Measurements from ENCODE around the gene SPTBN4. TPM values are rescaled to one million over a fixed set of nuclear protein-coding genes. Genes with fewer than 3 reads are reported as not detected.

SPTBN4 gene
- total and polyA plus RNA-seq, 2 of the 4 experiments (the other 2 are of a cell fraction), result 0.72 to 0.91 TPM

DNA sequence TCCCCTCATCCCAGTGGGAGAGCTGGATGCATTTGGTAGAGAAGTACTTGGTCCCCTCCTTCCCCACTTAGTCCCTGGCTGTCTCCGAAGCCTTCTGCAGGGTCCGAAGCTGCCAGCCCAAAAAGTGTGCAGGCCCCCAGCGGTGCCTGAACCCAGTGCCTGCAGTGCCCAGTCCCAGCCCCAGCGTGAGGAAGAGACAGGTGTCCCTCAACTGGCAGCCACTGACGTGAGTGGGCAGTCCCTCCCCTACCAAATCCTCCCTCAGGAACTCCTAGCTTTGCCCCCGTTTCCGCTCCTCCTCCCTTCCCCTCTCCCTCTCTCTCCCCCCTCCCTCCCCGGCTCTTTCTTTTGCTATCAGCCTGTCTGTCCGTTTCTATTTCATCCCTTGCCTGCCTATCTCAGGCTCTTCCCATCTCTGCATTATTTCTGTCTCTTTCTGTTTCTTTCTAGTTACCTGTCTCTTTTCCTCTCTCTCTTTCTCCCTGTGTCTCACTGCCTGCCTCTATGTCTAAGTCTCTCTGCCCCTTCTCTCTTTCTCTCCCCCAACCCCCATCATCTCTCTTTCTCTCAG lies 132.6 kb downstream of the SPTBN4 start:
- peaks cover 0 to 18% of the 10 kb centered on the region in 2 experiments; a peak in 3 of 4 replicates for H3K79me1 ChIP-seq (ENCODE audit: low read depth in 1 of 2, low read length in 2 of 2)
- no peak overlapping the region for H3K56ac ChIP-seq (ENCODE audit: extremely low read depth, insufficient read depth, low read length)
- H2BK5ac ChIP-seq (ENCODE audit: low read depth, low read length, poor library complexity, severe bottlenecking), result no peak overlapping the region
- no peak overlapping the region for H3K18ac ChIP-seq (ENCODE audit: low read depth, low read length)
- peaks cover 18% of the 10 kb centered on the region for H3K4me1 ChIP-seq (ENCODE audit: control insufficient read depth, insufficient read depth, low read length)
- H4K91ac ChIP-seq (ENCODE audit: insufficient read depth, low read depth, low read length), result no peak overlapping the region
- CTCF ChIA-PET, result no interaction called here
- H3K4me3 ChIP-seq (ENCODE audit: insufficient read depth, low read depth, low read length), result no peak overlapping the region
- 44% methylated on average over 6 of the region's 9 CpGs; no CpG with 5 or more reads in 1 of the 2 experiments for WGBS, 2 experiments (ENCODE audit: extremely low coverage in 2 of 2, insufficient read length in 1 of 2)
- POLR2A ChIA-PET (ENCODE audit: unreplicated experiment), result no interaction called here
- peaks cover 10% of the 10 kb centered on the region for H3K9me1 ChIP-seq (ENCODE audit: insufficient read depth, low read length)
- DNase-seq (no peak), ATAC-seq (ENCODE audit: low read depth) (no peak)
- no peak overlapping the region; the same call in 1 of the 2 replicates for H3K4me2 ChIP-seq (ENCODE audit: low read depth, low read length)
- H3K36me3 ChIP-seq (ENCODE audit: control insufficient read depth, insufficient read depth, low read length), result no peaks in the 10 kb centered on the region
- H4K8ac ChIP-seq (ENCODE audit: low read depth in 2 of 2, low read length in 2 of 2), result no peak overlapping the region
- dilution Hi-C loops (cut with HindIII; ENCODE audit: low sequenced_read_pairs, unreplicated experiment), result no loop called here
- no peaks in the 10 kb centered on the region for H3K27me3 ChIP-seq (ENCODE audit: control insufficient read depth, insufficient read depth, low read length)
- intact Hi-C loops (cut with micrococcal nuclease), result loop anchor here (2.0 to 10.0 kb wide), 5 partner anchors 51 to 465 kb away; partner anchors contain the start of genes C19orf47, PLD3 and SERTAD3
- H3K9me3 ChIP-seq (ENCODE audit: control insufficient read depth, insufficient read depth, low read length), result no peaks in the 10 kb centered on the region
- no peak overlapping the region for H3K9ac ChIP-seq (ENCODE audit: low read depth, low read length)
- no peak overlapping the region for H2BK120ac ChIP-seq (ENCODE audit: low read depth, low read length)
- no peak overlapping the region for H2BK15ac ChIP-seq (ENCODE audit: low read depth, low read length)
- in situ Hi-C loops (cut with MboI; ENCODE audit: low sequenced_read_pairs), result loop anchor here (5.0 kb wide), 1 partner anchor 62 kb away; no protein-coding TSS in a partner anchor
- H2AK9ac ChIP-seq (replicated peaks; ENCODE audit: low read depth, low read length, poor library complexity), result no peak overlapping the region
- no peak for TF ChIP-seq ELK1 (IDR thresholded peaks at IDR 0.05; ENCODE audit: borderline replicate concordance, low read depth, low read length)
- TF ChIP-seq CHD1 (IDR thresholded peaks at IDR 0.05; ENCODE audit: low read depth, low read length), result no peak
- TF ChIP-seq RFX5 (IDR thresholded peaks at IDR 0.05; ENCODE audit: low read depth, low read length), result no peak
- no peak for TF ChIP-seq FOS (IDR thresholded peaks at IDR 0.05; ENCODE audit: low read depth, low read length)
- TF ChIP-seq RAD21 (IDR thresholded peaks at IDR 0.05; ENCODE audit: low read length), result no peak
- TF ChIP-seq SMC3 (IDR thresholded peaks at IDR 0.05; ENCODE audit: low read depth, low read length), result no peak
- TF ChIP-seq MAFK (IDR thresholded peaks at IDR 0.05; ENCODE audit: low read depth, low read length), result no peak
- TF ChIP-seq, protein P1, sequence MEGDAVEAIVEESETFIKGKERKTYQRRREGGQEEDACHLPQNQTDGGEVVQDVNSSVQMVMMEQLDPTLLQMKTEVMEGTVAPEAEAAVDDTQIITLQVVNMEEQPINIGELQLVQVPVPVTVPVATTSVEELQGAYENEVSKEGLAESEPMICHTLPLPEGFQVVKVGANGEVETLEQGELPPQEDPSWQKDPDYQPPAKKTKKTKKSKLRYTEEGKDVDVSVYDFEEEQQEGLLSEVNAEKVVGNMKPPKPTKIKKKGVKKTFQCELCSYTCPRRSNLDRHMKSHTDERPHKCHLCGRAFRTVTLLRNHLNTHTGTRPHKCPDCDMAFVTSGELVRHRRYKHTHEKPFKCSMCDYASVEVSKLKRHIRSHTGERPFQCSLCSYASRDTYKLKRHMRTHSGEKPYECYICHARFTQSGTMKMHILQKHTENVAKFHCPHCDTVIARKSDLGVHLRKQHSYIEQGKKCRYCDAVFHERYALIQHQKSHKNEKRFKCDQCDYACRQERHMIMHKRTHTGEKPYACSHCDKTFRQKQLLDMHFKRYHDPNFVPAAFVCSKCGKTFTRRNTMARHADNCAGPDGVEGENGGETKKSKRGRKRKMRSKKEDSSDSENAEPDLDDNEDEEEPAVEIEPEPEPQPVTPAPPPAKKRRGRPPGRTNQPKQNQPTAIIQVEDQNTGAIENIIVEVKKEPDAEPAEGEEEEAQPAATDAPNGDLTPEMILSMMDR (conservative IDR thresholded peaks at IDR 0.05; ENCODE audit: low read depth, low read length), result no peak
- TF ChIP-seq RCOR1 (IDR thresholded peaks at IDR 0.05; ENCODE audit: insufficient replicate concordance, low read length), result no peak
- TF ChIP-seq BHLHE40 (IDR thresholded peaks at IDR 0.05; ENCODE audit: low read depth, low read length), result no peak
- no peak for TF ChIP-seq CEBPB (IDR thresholded peaks at IDR 0.05; ENCODE audit: low read depth, low read length)
- no peak for TF ChIP-seq MAZ (IDR thresholded peaks at IDR 0.05; ENCODE audit: borderline replicate concordance, low read depth, low read length)
- no peak for TF ChIP-seq POLR2A (IDR thresholded peaks at IDR 0.05; ENCODE audit: low read depth, low read length)
- no peak for TF ChIP-seq MXI1 (IDR thresholded peaks at IDR 0.05; ENCODE audit: borderline replicate concordance, low read depth, low read length)
- no peak for TF ChIP-seq NFE2L2 (IDR thresholded peaks at IDR 0.05; ENCODE audit: low read depth, low read length)
- TF ChIP-seq, protein P2, sequence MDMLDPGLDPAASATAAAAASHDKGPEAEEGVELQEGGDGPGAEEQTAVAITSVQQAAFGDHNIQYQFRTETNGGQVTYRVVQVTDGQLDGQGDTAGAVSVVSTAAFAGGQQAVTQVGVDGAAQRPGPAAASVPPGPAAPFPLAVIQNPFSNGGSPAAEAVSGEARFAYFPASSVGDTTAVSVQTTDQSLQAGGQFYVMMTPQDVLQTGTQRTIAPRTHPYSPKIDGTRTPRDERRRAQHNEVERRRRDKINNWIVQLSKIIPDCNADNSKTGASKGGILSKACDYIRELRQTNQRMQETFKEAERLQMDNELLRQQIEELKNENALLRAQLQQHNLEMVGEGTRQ (IDR thresholded peaks at IDR 0.05; ENCODE audit: low read depth, low read length), result no peak
- H4K20me1 ChIP-seq (ENCODE audit: insufficient read depth, low read length), result peaks cover 9% of the 10 kb centered on the region; the same call in 1 of the 2 replicates
- no peak overlapping the region for H3K23ac ChIP-seq (ENCODE audit: low read depth, low read length)
- H3K4ac ChIP-seq (ENCODE audit: low read depth, low read length), result no peak overlapping the region; the same call in 1 of the 2 replicates
- BruUV-seq (replicated peaks), result no TSS peak
- H2BK20ac ChIP-seq (ENCODE audit: low read depth, low read length), result no peak overlapping the region
- no peak overlapping the region for H2AFZ ChIP-seq (replicated peaks; ENCODE audit: low read length, poor library complexity)
- no peak overlapping the region for H2AK5ac ChIP-seq (ENCODE audit: low read depth, low read length)
- H3K27ac ChIP-seq (ENCODE audit: insufficient read depth, low read length), result no peak overlapping the region
- no peak overlapping the region for H3K14ac ChIP-seq (replicated peaks; ENCODE audit: low read depth, low read length)
- no peak overlapping the region for H4K5ac ChIP-seq (ENCODE audit: low read depth, low read length)
